Activated CD8-positive, alpha-beta T cell treated with anti-CD3 and anti-CD28 coated beads for 36 hours (primary cell): ENCODE results near the gene PNMA8A. TPM values are rescaled to one million over a fixed set of nuclear protein-coding genes. Genes with fewer than 3 reads are reported as not detected.
"Not testable (repeated sequence)": the region's sequence is repeated elsewhere in the genome, so short reads cannot be mapped to it uniquely, and the experiment has no call there.

Experiments
- ATAC-seq: fragments of 200-7000 bp; cut with Tn5 transposase; one replicate; pipeline ENCODE4 v1.10.0; 2021; ENCODE audit warnings: mild to moderate bottlenecking, moderate library complexity
- CTCF ChIA-PET: fragments of 350-600 bp; sonication (Branson Sonifier 250); formaldehyde crosslinking; loops from one replicate; lab custom pipeline; 2021; ENCODE audit warnings: antibody characterized with exemption; lab: Charles Lee
- POLR2A ChIA-PET: fragments of 350-600 bp; sonication (Branson Sonifier 250); formaldehyde crosslinking; loops from one replicate; lab custom pipeline; 2021; ENCODE audit warnings: antibody characterized with exemption; lab: Charles Lee
- DNase-seq: peaks from one replicate; pipeline ENCODE4 v3.0.0-alpha.2; 2020
- H3K27ac Mint-ChIP-seq: one replicate; pipeline ENCODE4 v1.8.0; 2021; ENCODE audit warnings: mild to moderate bottlenecking, mixed read lengths
- H3K27me3 Mint-ChIP-seq: one replicate; pipeline ENCODE4 v1.8.0; 2021; ENCODE audit warnings: mixed read lengths
- H3K36me3 Mint-ChIP-seq: one replicate; pipeline ENCODE4 v1.8.0; 2021; ENCODE audit warnings: low read depth, mixed read lengths
- H3K4me1 Mint-ChIP-seq: one replicate; pipeline ENCODE4 v1.8.0; 2021; ENCODE audit warnings: low read depth, mixed read lengths
- H3K4me3 Mint-ChIP-seq: one replicate; pipeline ENCODE4 v1.8.0; 2021; ENCODE audit warnings: mild to moderate bottlenecking, moderate library complexity, mixed read lengths
- H3K9me3 Mint-ChIP-seq: one replicate; pipeline ENCODE4 v1.8.0; 2021; ENCODE audit warnings: mixed read lengths
- intact Hi-C: fragments of 100-400 bp; cut with micrococcal nuclease; formaldehyde crosslinking; loops from one replicate; pipeline ENCODE4 v1.10.0; 2022
- total RNA-seq, 2 experiments: library from RNA; stranded (reverse); gene quantifications; one replicate each; pipeline ENCODE4 v1.2.3, GENCODE V29; 2021
- TF ChIP-seq, protein P1 (sequence below): fragments of 200-600 bp; IDR thresholded peaks from one replicate; pipeline ENCODE4 v1.8.0; 2022; ENCODE audit warnings: antibody characterized with exemption, mild to moderate bottlenecking

PNMA8A gene
- total RNA-seq, 2 experiments from 2014 or later, result not detected

GRCh38 chr19:46442808-46443450, 28.4 kb downstream of the PNMA8A start:
- H3K9me3 Mint-ChIP-seq, result no peaks in the 10 kb centered on the region
- no peak overlapping the region for H3K4me3 Mint-ChIP-seq
- H3K36me3 Mint-ChIP-seq, result no peaks in the 10 kb centered on the region
- ChIA-PET CTCF (no interaction called here), POLR2A (no interaction called here)
- no peaks in the 10 kb centered on the region for H3K4me1 Mint-ChIP-seq
- DNase-seq (no peak), ATAC-seq (no peak)
- no peak overlapping the region for H3K27ac Mint-ChIP-seq
- intact Hi-C loops, result no loop called here
- TF ChIP-seq, protein P1, sequence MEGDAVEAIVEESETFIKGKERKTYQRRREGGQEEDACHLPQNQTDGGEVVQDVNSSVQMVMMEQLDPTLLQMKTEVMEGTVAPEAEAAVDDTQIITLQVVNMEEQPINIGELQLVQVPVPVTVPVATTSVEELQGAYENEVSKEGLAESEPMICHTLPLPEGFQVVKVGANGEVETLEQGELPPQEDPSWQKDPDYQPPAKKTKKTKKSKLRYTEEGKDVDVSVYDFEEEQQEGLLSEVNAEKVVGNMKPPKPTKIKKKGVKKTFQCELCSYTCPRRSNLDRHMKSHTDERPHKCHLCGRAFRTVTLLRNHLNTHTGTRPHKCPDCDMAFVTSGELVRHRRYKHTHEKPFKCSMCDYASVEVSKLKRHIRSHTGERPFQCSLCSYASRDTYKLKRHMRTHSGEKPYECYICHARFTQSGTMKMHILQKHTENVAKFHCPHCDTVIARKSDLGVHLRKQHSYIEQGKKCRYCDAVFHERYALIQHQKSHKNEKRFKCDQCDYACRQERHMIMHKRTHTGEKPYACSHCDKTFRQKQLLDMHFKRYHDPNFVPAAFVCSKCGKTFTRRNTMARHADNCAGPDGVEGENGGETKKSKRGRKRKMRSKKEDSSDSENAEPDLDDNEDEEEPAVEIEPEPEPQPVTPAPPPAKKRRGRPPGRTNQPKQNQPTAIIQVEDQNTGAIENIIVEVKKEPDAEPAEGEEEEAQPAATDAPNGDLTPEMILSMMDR, result no peak
- peaks cover 6% of the 10 kb centered on the region for H3K27me3 Mint-ChIP-seq

- no peak for DNase-seq
- Mint-ChIP-seq H3K36me3 (no peaks in the 10 kb centered on the region), H3K9me3 (no peaks in the 10 kb centered on the region), H3K4me3 (no peak overlapping the region), H3K4me1 (no peaks in the 10 kb centered on the region), H3K27me3 (peaks cover 6% of the 10 kb centered on the region), H3K27ac (no peak overlapping the region)
- intact Hi-C loops, result no loop called here
- ChIA-PET CTCF (no interaction called here), POLR2A (no interaction called here)
- no peak for ATAC-seq
- TF ChIP-seq, protein P1, result no peak
Measured at GRCh38 chr19:46441866-46442265, 29.5 kb downstream of the PNMA8A start.

GRCh38 chr19:46435689-46436088, 35.7 kb downstream of the PNMA8A start:
- H3K27me3 Mint-ChIP-seq, result peaks cover 25% of the 10 kb centered on the region
- H3K36me3 Mint-ChIP-seq, DNase-seq, H3K27ac Mint-ChIP-seq, H3K4me3 Mint-ChIP-seq, H3K4me1 Mint-ChIP-seq, ATAC-seq, CTCF ChIA-PET, H3K9me3 Mint-ChIP-seq, intact Hi-C loops, POLR2A ChIA-PET: not testable (repeated sequence)

- CTCF ChIA-PET, result no interaction called here
- H3K4me1 Mint-ChIP-seq, result no peaks in the 10 kb centered on the region
- no peak for ATAC-seq
- POLR2A ChIA-PET, result no interaction called here
- H3K36me3 Mint-ChIP-seq, result no peaks in the 10 kb centered on the region
- intact Hi-C loops, result no loop called here
- H3K4me3 Mint-ChIP-seq, result no peak overlapping the region
- no peaks in the 10 kb centered on the region for H3K9me3 Mint-ChIP-seq
- DNase-seq, result no peak
- H3K27ac Mint-ChIP-seq, result no peak overlapping the region
- H3K27me3 Mint-ChIP-seq, result peaks cover 32% of the 10 kb centered on the region
- TF ChIP-seq, protein P1, result no peak
Measured at GRCh38 chr19:46435009-46435408, 36.4 kb downstream of the PNMA8A start.

GRCh38 chr19:46433470-46433869, 37.9 kb downstream of the PNMA8A start:
- CTCF ChIA-PET, ATAC-seq, H3K9me3 Mint-ChIP-seq, DNase-seq, intact Hi-C loops, H3K36me3 Mint-ChIP-seq, H3K27ac Mint-ChIP-seq, H3K4me3 Mint-ChIP-seq, H3K4me1 Mint-ChIP-seq: not testable (repeated sequence)
- POLR2A ChIA-PET, result interaction anchor here (0.7 kb wide), 1 partner anchor 18 kb away, joined by 3 read pairs; no protein-coding TSS in a partner anchor
- H3K27me3 Mint-ChIP-seq, result peaks cover 43% of the 10 kb centered on the region

DNA sequence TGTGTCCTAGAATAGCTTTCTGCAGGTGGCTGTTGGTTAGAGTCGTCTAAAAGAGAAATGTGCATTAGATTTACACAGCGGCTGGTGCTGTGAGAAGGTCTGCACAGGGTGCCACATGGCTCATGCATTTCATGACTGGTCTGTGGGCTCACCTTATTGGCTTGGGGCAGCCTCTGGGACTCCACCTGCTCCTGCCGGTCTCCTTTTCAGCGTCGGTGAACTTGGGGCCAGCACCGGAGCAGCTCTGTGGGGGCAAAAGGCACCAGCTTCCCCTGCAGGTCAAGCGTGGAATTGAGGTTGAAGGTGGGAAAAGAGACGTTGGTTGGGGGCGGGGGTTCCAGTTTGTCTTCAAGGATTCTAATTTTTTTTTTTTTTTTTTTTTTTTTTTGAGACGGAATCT, 39.5 kb downstream of the PNMA8A start:
- intact Hi-C loops, result no loop called here
- Mint-ChIP-seq H3K4me1 (peaks cover 21% of the 10 kb centered on the region), H3K4me3 (no peak overlapping the region), H3K36me3 (no peaks in the 10 kb centered on the region), H3K27ac (no peak overlapping the region), H3K9me3 (no peaks in the 10 kb centered on the region), H3K27me3 (peaks cover 57% of the 10 kb centered on the region)
- TF ChIP-seq, protein P1, result no peak
- ATAC-seq, result no peak
- DNase-seq, result peak; percentile 17
- CTCF ChIA-PET, result interaction anchor here (0.8 to 2.0 kb wide), 4 partner anchors 13 to 111 kb away, joined by 3 to 5 read pairs (median 4); no protein-coding TSS in a partner anchor
- POLR2A ChIA-PET, result interaction anchor here (0.6 to 0.7 kb wide), 2 partner anchors 25 to 66 kb away, joined by 3 read pairs; no protein-coding TSS in a partner anchor
